Vagina (tissue), 2 donors: ENCODE measurements around the gene MBP.

Experiments
- POLR2A ChIP-seq, 2 donors: fragments of 450-650 bp; IDR thresholded peaks; one replicate each; pipeline ENCODE4 v1.6.1; 2017; ENCODE audit warnings: antibody characterized with exemption in 2 of 2, mild to moderate bottlenecking in 2 of 2, moderate library complexity in 2 of 2
- POLR2AphosphoS5 ChIP-seq, 2 donors: sonication (generic); formaldehyde crosslinking; IDR thresholded peaks; one replicate each; pipeline ENCODE4 v1.9.0; 2017; ENCODE audit warnings: antibody characterized with exemption in 2 of 2, mild to moderate bottlenecking in 2 of 2, low read depth in 1 of 2; ENCODE audit not compliant: insufficient read depth in 1 of 2
- TF ChIP-seq, protein P1 (sequence below), 3 experiments: fragments of 450-650 bp in 2 of 3; fragments of 200-600 bp in 1 of 3; sonication (generic) in 1 of 3; IDR thresholded peaks; one replicate each; pipeline ENCODE4 v1.5.1; 2017 to 2019; ENCODE audit warnings: antibody characterized with exemption in 3 of 3, mild to moderate bottlenecking in 2 of 3, moderate library complexity in 2 of 3

DNA sequence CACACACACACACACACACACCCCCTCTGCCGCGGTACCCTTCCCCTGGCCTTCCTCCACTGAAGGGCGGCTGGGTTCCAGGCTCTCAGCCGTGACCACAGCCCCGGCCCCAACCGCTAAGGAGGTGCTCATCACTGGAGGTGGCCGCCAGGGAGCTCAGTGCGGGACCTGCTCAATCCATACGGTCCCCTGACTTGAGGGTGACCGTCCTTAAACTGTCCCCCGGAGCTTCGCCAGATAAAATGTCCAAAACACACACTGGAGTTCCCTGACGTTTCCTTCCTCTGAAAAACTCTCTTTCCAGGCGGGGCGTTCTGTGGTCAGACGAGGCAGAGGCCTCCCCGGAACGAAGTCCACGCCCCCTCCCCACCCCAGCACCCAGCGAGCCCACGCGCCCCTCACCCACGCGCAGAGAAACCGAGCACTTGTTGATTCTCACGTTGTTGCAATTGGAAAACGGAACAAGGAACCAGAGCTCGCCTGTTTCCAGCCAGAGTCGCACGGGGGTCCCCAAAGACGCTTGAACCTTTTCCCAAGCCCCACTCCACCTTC lies 1.4 kb downstream of the MBP start:
- TF ChIP-seq, protein P1, sequence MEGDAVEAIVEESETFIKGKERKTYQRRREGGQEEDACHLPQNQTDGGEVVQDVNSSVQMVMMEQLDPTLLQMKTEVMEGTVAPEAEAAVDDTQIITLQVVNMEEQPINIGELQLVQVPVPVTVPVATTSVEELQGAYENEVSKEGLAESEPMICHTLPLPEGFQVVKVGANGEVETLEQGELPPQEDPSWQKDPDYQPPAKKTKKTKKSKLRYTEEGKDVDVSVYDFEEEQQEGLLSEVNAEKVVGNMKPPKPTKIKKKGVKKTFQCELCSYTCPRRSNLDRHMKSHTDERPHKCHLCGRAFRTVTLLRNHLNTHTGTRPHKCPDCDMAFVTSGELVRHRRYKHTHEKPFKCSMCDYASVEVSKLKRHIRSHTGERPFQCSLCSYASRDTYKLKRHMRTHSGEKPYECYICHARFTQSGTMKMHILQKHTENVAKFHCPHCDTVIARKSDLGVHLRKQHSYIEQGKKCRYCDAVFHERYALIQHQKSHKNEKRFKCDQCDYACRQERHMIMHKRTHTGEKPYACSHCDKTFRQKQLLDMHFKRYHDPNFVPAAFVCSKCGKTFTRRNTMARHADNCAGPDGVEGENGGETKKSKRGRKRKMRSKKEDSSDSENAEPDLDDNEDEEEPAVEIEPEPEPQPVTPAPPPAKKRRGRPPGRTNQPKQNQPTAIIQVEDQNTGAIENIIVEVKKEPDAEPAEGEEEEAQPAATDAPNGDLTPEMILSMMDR (IDR thresholded peaks at IDR 0.05), result no peak
- TF ChIP-seq POLR2A (IDR thresholded peaks at IDR 0.05) (no peak), POLR2AphosphoS5 (IDR thresholded peaks at IDR 0.05; ENCODE audit: insufficient read depth in 1 of 2, low read depth in 1 of 2) (no peak)
